Esophagus muscularis mucosa (tissue), 4 donors: ENCODE data around the gene FRY. TPM values are rescaled to one million over a fixed set of nuclear protein-coding genes. Genes with fewer than 3 reads are reported as not detected.

Experiments
- DNase-seq: peaks from one replicate; pipeline ENCODE4 v3.0.0-alpha.2; 2017; ENCODE audit errors: extremely low spot score
- H3K27ac ChIP-seq, 4 donors: fragments of 200-600 bp; sonication (generic); replicated peaks in 1 of 4; 1 replicate in 3 of 4; 2 replicates in 1 of 4; pipeline ENCODE4 v1.5.1; 2016 to 2019; ENCODE audit warnings: mild to moderate bottlenecking in 1 of 4
- H3K27me3 ChIP-seq, 4 donors: fragments of 200-600 bp; sonication (generic); one replicate each; pipeline versions ENCODE4 v1.5.1 to v1.6.0; 2016 to 2019
- H3K36me3 ChIP-seq, 4 donors: fragments of 200-600 bp; sonication (generic); one replicate each; pipeline ENCODE4 v1.5.1; 2016 to 2019
- H3K4me1 ChIP-seq, 4 donors: fragments of 200-600 bp; sonication (generic); one replicate each; pipeline ENCODE4 v1.5.1; 2016 to 2019
- H3K4me3 ChIP-seq, 4 donors: fragments of 200-600 bp; sonication (generic); 1 replicate in 2 of 4; 2 replicates in 2 of 4; pipeline ENCODE4 v1.5.1; 2016 to 2019; ENCODE audit warnings: mild to moderate bottlenecking in 4 of 4, moderate library complexity in 1 of 4
- H3K9me3 ChIP-seq, 4 donors: fragments of 200-600 bp; sonication (generic); 1 replicate in 3 of 4; 2 replicates in 1 of 4; pipeline ENCODE4 v1.5.1; 2016 to 2019
- EP300 ChIP-seq: sonication (generic); formaldehyde crosslinking; IDR thresholded peaks from one replicate; pipeline ENCODE4 v1.6.1; 2017; ENCODE audit warnings: antibody characterized with exemption
- POLR2A ChIP-seq: fragments of 450-650 bp; IDR thresholded peaks from one replicate; pipeline ENCODE4 v1.6.1; 2017; ENCODE audit warnings: antibody characterized with exemption, moderate library complexity, mild to moderate bottlenecking, low read depth
- POLR2AphosphoS5 ChIP-seq, 2 donors: sonication (generic); formaldehyde crosslinking; IDR thresholded peaks; one replicate each; pipeline ENCODE4 v1.6.1; 2017; ENCODE audit warnings: antibody characterized with exemption in 2 of 2
- WGBS: methylation state at CpG from one replicate; pipeline ENCODE4 v1.1.5; 2018; 5-methylcytosine and 5-hydroxymethylcytosine counted together
- intact Hi-C: fragments of 100-400 bp; cut with DNase I; formaldehyde crosslinking; loops from one replicate; pipeline ENCODE4 v1.15.1; 2023
- total RNA-seq, 4 donors: library from RNA; depleted of rRNA; stranded (reverse); fragments of >200 nt; gene quantifications; one replicate each; pipeline versions ENCODE4 v1.1.0 to v1.2.1, GENCODE V29; 2016
- TF ChIP-seq, protein P1 (sequence below), 3 experiments: fragments of 200-600 bp in 2 of 3; fragments of 450-650 bp in 1 of 3; sonication (generic) in 2 of 3; IDR thresholded peaks; one replicate each; pipeline ENCODE4 v1.5.1; 2017 to 2019; ENCODE audit warnings: antibody characterized with exemption in 3 of 3, mild to moderate bottlenecking in 2 of 3, moderate library complexity in 1 of 3

Gene FRY
- total RNA-seq, 4 donors from 2014 or later: 104 to 276 (median 135) TPM

DNA sequence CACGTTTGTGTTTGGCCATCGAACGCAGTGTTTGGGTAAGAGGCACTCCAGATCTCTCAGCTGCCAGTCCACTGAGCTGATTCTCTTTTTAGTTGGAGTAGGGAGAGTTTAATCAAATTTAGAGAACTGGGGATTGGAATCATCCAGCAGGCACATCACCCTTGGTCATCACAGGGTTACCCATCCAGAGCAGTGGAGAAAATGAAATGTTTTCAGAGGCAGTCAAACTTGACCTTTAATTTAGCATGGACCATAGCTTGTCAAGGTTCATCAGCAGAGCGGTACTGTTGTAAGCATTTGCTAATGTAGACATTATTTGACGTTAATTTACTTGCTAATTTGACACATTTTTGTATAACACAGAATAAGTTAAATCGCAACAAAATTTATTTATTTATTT is 18.4 kb upstream of the FRY start:
- no peak overlapping the region for H3K27ac ChIP-seq
- TF ChIP-seq EP300: no peak
- no peaks in the 10 kb centered on the region for H3K9me3 ChIP-seq
- H3K36me3 ChIP-seq: no peaks in the 10 kb centered on the region
- DNase-seq: no peak
- intact Hi-C loops: no loop called here
- H3K4me1 ChIP-seq: peaks cover 0 to 20% (median 16%) of the 10 kb centered on the region in 4 donors
- H3K27me3 ChIP-seq: no peaks in the 10 kb centered on the region
- WGBS: 92% methylated on average over 6 of the region's 6 CpGs
- no peak overlapping the region for H3K4me3 ChIP-seq

DNA sequence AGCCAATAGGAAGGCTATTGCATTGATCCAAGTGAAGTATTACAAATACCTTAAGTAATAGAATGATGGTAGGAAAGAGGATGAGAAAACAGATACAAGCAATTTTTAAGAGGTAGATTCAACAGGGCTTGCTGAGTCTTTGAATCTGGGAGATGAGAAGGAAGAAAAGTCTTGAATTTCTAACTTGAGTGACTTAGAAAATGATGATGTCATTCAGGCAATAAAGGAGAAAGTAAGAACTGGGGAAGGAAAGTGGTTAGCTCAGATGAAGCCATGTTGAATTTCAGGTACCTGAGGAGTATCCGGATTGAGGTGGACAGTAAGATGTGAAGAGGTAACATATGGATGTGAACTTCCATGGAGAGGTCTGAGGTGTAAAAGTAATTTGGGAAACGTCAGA is 15.5 kb upstream of the FRY start:
- H3K36me3 ChIP-seq: no peaks in the 10 kb centered on the region
- no peak overlapping the region for H3K4me3 ChIP-seq
- no peaks in the 10 kb centered on the region for H3K27me3 ChIP-seq
- no peaks in the 10 kb centered on the region for H3K9me3 ChIP-seq
- no peak for DNase-seq
- 90% methylated on average over 2 of the region's 2 CpGs for WGBS
- intact Hi-C loops: no loop called here
- TF ChIP-seq, protein P1, sequence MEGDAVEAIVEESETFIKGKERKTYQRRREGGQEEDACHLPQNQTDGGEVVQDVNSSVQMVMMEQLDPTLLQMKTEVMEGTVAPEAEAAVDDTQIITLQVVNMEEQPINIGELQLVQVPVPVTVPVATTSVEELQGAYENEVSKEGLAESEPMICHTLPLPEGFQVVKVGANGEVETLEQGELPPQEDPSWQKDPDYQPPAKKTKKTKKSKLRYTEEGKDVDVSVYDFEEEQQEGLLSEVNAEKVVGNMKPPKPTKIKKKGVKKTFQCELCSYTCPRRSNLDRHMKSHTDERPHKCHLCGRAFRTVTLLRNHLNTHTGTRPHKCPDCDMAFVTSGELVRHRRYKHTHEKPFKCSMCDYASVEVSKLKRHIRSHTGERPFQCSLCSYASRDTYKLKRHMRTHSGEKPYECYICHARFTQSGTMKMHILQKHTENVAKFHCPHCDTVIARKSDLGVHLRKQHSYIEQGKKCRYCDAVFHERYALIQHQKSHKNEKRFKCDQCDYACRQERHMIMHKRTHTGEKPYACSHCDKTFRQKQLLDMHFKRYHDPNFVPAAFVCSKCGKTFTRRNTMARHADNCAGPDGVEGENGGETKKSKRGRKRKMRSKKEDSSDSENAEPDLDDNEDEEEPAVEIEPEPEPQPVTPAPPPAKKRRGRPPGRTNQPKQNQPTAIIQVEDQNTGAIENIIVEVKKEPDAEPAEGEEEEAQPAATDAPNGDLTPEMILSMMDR (IDR thresholded peaks at IDR 0.05): no peak
- TF ChIP-seq EP300 (no peak), POLR2A (no peak), POLR2AphosphoS5 (IDR thresholded peaks at IDR 0.05) (no peak)
- peaks cover 0 to under 1% (median 0%) of the 10 kb centered on the region in 4 donors for H3K4me1 ChIP-seq
- no peak overlapping the region for H3K27ac ChIP-seq

DNA sequence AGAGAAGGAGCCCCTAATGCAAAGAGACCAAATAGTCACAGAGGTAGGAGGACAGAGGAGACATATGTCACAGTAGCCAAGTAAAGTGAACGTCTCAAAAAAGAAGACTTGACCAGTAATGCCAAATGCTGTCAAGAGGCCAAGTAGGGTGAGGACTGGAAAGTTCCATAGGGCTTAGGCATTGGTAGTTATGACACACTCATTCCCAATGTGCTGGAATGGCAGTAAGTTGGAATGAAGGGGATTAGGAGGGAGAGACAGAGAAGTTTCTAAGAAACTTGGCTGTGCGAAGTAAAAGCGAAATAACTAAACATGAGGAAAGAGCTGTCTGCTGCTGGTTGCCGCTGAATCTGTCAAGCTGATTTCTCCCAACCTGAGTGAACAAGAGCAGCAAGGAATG is 14.9 kb upstream of the FRY start:
- no peak overlapping the region for H3K27ac ChIP-seq
- 84% methylated on average over 4 of the region's 4 CpGs for WGBS
- no peaks in the 10 kb centered on the region for H3K27me3 ChIP-seq
- no peaks in the 10 kb centered on the region for H3K9me3 ChIP-seq
- TF ChIP-seq, protein P1 (IDR thresholded peaks at IDR 0.05): no peak
- TF ChIP-seq POLR2A (no peak), POLR2AphosphoS5 (IDR thresholded peaks at IDR 0.05) (no peak), EP300 (no peak)
- intact Hi-C loops: no loop called here
- H3K4me3 ChIP-seq: no peak overlapping the region
- DNase-seq: no peak
- peaks cover 0 to 2% (median under 1%) of the 10 kb centered on the region in 4 donors for H3K4me1 ChIP-seq
- H3K36me3 ChIP-seq: no peaks in the 10 kb centered on the region

DNA sequence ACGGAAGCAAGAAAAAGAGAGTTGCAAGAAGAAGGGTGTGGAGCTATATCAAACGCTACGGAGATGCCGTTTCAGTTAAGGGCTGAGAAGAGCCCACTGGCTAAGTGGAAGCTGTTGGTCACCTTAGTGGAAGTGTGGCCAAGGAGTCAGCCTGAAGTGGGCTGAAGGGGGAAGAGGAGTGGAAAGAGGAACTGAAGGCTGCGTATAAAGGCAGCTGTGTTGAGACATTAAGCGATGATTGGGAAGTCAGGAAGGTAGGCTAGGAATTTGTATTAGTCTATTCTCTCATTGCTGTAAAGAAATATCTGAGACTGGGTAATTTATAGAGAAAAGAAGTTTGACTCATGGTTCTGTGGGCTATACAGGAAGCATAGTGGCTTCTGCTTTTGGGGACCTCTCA is 14.1 kb upstream of the FRY start:
- Histone ChIP-seq H3K4me3 (no peak overlapping the region), H3K36me3 (no peaks in the 10 kb centered on the region), H3K27me3 (no peaks in the 10 kb centered on the region), H3K9me3 (no peaks in the 10 kb centered on the region), H3K27ac (no peak overlapping the region), H3K4me1 (peaks cover 6 to 10% (median 9%) of the 10 kb centered on the region in 4 donors)
- WGBS: 84% methylated on average over 6 of the region's 6 CpGs
- TF ChIP-seq POLR2AphosphoS5 (IDR thresholded peaks at IDR 0.05) (no peak), POLR2A (no peak)
- TF ChIP-seq, protein P1 (IDR thresholded peaks at IDR 0.05): no peak
- no peak for DNase-seq
- intact Hi-C loops: no loop called here

DNA sequence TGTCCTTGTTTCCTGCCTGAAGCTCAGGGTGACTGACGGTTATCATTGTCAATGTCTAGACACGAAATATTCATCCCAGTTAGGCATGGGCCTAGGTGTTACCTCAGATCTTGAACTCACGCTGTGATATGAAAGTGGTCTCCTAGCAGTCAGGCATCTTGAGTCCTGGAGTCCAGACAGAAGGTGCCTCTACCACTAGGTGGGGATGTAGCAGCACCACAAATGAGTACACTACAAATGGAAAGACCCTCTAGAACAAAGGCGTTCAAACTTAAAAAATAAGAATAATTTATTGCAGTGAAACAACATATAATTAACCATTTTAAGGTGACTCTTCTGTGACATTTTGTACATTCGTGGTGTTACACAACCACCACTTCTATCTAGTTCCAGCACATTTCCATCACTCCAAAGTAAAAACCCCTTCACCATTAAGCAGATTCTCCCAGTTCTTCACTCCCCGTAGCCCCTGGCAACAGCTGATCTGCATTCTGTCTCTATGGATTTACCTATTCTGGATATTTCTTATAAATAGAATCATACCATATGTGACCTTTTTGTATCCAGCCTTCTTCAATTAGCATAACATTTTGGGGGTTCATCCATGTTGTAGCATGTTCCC is 11.9 kb upstream of the FRY start:
- H3K4me3 ChIP-seq: no peak overlapping the region
- WGBS: 31% methylated on average over 6 of the region's 6 CpGs
- H3K4me1 ChIP-seq: peaks cover 13 to 18% (median 13%) of the 10 kb centered on the region in 4 donors
- no peak overlapping the region for H3K27ac ChIP-seq
- intact Hi-C loops: loop anchor here (2.0 kb wide), 1 partner anchor 291 kb away; no protein-coding TSS in a partner anchor
- TF ChIP-seq POLR2AphosphoS5 (IDR thresholded peaks at IDR 0.05) (no peak), POLR2A (no peak), EP300 (no peak)
- TF ChIP-seq, protein P1 (IDR thresholded peaks at IDR 0.05): peak; percentile 65 to 80 (median 73)
- H3K36me3 ChIP-seq: no peaks in the 10 kb centered on the region
- DNase-seq: no peak
- no peaks in the 10 kb centered on the region for H3K27me3 ChIP-seq
- no peaks in the 10 kb centered on the region for H3K9me3 ChIP-seq
